GM18519 (cell line): ENCODE measurements around the gene ELL3.
"Not testable (repeated sequence)": the region's sequence is repeated elsewhere in the genome, so short reads cannot be mapped to it uniquely, and the experiment has no call there.

Experiments used
- ATAC-seq: cut with Tn5 transposase; IDR thresholded peaks from one replicate; pipeline ENCODE4 v1.9.1; 2021; ENCODE audit warnings: mild to moderate bottlenecking, moderate library complexity; ENCODE audit not compliant: unreplicated experiment, low FRiP score

ELL3 gene

GRCh38 chr15:43792761-43793476 is 16.2 kb upstream of the ELL3 start:
- no peak for ATAC-seq

- peak; percentile 81 for ATAC-seq
Observed at GRCh38 chr15:43791993-43792760, 15.4 kb upstream of the ELL3 start, which contains the start of gene SERF2. TSS of gene SERF2 (plus strand) at chr15:43792320. CDS start at chr15:43792377, 57 bp downstream.

GRCh38 chr15:43789409-43789808 is 12.6 kb upstream of the ELL3 start:
- ATAC-seq = no peak

- ATAC-seq = no peak
Observed at GRCh38 chr15:43779016-43779415, 2.2 kb upstream of the ELL3 start.

- ATAC-seq = peak; percentile 39
Observed at GRCh38 chr15:43777267-43777914, 625 bp upstream of the ELL3 start.

GRCh38 chr15:43776101-43776717 is 557 bp downstream of the ELL3 start:
- peak; percentile 36 for ATAC-seq

GRCh38 chr15:43775411-43775965 is 1.3 kb downstream of the ELL3 start:
- no peak for ATAC-seq

GRCh38 chr15:43774062-43774461 is 2.7 kb downstream of the ELL3 start:
- no peak for ATAC-seq

GRCh38 chr15:43772624-43773023 is 4.1 kb downstream of the ELL3 start:
- no peak for ATAC-seq

- no peak for ATAC-seq
Observed at GRCh38 chr15:43771816-43772215, 5.0 kb downstream of the ELL3 start.

- ATAC-seq = no peak
Observed at GRCh38 chr15:43769584-43770228, 7.1 kb downstream of the ELL3 start.

- ATAC-seq = no peak
Observed at GRCh38 chr15:43763819-43764446, 12.8 kb downstream of the ELL3 start.

- ATAC-seq = no peak
Observed at GRCh38 chr15:43762824-43763223, 13.9 kb downstream of the ELL3 start.

- ATAC-seq = no peak
Observed at GRCh38 chr15:43751885-43752284, 24.9 kb downstream of the ELL3 start.

GRCh38 chr15:43749690-43750345 is 26.9 kb downstream of the ELL3 start:
- no peak for ATAC-seq

- no peak for ATAC-seq
Observed at GRCh38 chr15:43748376-43748775, 28.4 kb downstream of the ELL3 start.

- ATAC-seq = not testable (repeated sequence)
Observed at GRCh38 chr15:43746903-43747309, 29.9 kb downstream of the ELL3 start.

GRCh38 chr15:43746245-43746902 is 30.4 kb downstream of the ELL3 start, which contains the start of gene PDIA3:
TSS of gene PDIA3 (plus strand) at chr15:43746438. CDS start at chr15:43746540, 102 bp downstream.
- ATAC-seq = not testable (repeated sequence)
